K562 (cell line): Measurements from ENCODE around the gene PELI2. TPM values are rescaled to one million over a fixed set of nuclear protein-coding genes. Genes with fewer than 3 reads are reported as not detected.

Experiments
- ATAC-seq: fragments of 200-7000 bp; cut with Tn5 transposase; 3 replicates; pipeline ENCODE4 v1.9.1; 2020; ENCODE audit warnings: moderate library complexity
- BruUV-seq: library from RNA; stranded (reverse); fragments of 400-500 nt; replicated peaks from 2 replicates; lab custom pipeline; 2021; lab: Mats Ljungman, UMichigan
- CTCF ChIA-PET: fragments of 300-600 bp; formaldehyde crosslinking; extraction: SDS; loops from one replicate; lab custom pipeline; 2021; ENCODE audit warnings: low intra/inter-chr PET ratio; lab: Yijun Ruan, JAX
- POLR2A ChIA-PET: fragments of 300-600, 350-650 bp; sonication (Branson Sonifier 250); formaldehyde crosslinking; extraction: SDS; loops from one replicate; lab custom pipeline; 2021; ENCODE audit warnings: antibody characterized with exemption, inconsistent platforms; lab: Yijun Ruan, JAX
- DNase-seq, 4 experiments: peaks; one replicate each; pipeline versions ENCODE4 v3.0.0 to v3.0.0-alpha.2; 2011 to 2018; ENCODE audit warnings: low spot score in 3 of 4, mixed read lengths in 3 of 4; ENCODE audit errors: extremely low read depth in 1 of 4
- FAIRE-seq: peaks from 2 replicates; lab custom pipeline; 2011; peaks lifted over from hg19 to GRCh38; lab: Jason Lieb, UNC
- H2AFZ ChIP-seq: 2 replicates; pipeline ENCODE4 v1.6.0; 2011; ENCODE audit warnings: low read depth, low read length, control low read depth, inconsistent platforms
- H3K27ac ChIP-seq: fragments of 200-600 bp; 3 replicates; pipeline ENCODE4 v1.8.0; 2011; ENCODE audit warnings: low read depth, mild to moderate bottlenecking, control low read depth, inconsistent platforms, low read length, moderate library complexity, mixed read lengths; ENCODE audit errors: extremely low read depth
- H3K27me3 ChIP-seq, 2 experiments: fragments of 300-600 bp in 1 of 2; 2 replicates in 1 of 2; 3 replicates in 1 of 2; pipeline versions ENCODE4 v1.6.0 to v1.8.0; 2011; ENCODE audit warnings: inconsistent platforms in 2 of 2, low read length in 2 of 2, mild to moderate bottlenecking in 1 of 2, mixed read lengths in 1 of 2, moderate library complexity in 1 of 2; ENCODE audit not compliant: control insufficient read depth in 2 of 2, insufficient read depth in 2 of 2
- H3K36me3 ChIP-seq: fragments of 300-600 bp; 3 replicates; pipeline ENCODE4 v1.8.0; 2011; ENCODE audit warnings: mild to moderate bottlenecking, low read length, inconsistent platforms; ENCODE audit not compliant: control insufficient read depth, insufficient read depth
- H3K4me1 ChIP-seq, 2 experiments: fragments of 200-600 bp in 1 of 2; replicated peaks in 1 of 2; 2 replicates in 1 of 2; 3 replicates in 1 of 2; pipeline versions ENCODE4 v1.5.1 to v1.8.0; 2011; ENCODE audit warnings: inconsistent platforms in 2 of 2, low read length in 2 of 2, mild to moderate bottlenecking in 1 of 2, mixed read lengths in 1 of 2, moderate library complexity in 1 of 2; ENCODE audit not compliant: control insufficient read depth in 2 of 2, insufficient read depth in 2 of 2
- H3K4me2 ChIP-seq: 2 replicates; pipeline ENCODE4 v1.6.1; 2011; ENCODE audit warnings: low read length, control low read depth, inconsistent platforms, mixed read lengths; ENCODE audit not compliant: insufficient read depth
- H3K4me3 ChIP-seq: fragments of 200-600 bp; sonication (generic), shearing (Covaris generic); 2 replicates; pipeline ENCODE4 v1.5.1; 2016; ENCODE audit warnings: control low read depth, inconsistent platforms
- H3K79me2 ChIP-seq: fragments of 200-600 bp; 3 replicates; pipeline ENCODE4 v1.8.0; 2011; ENCODE audit warnings: low read length, inconsistent platforms; ENCODE audit not compliant: control insufficient read depth, insufficient read depth
- H3K9ac ChIP-seq, 2 experiments: 2 replicates each; pipeline versions ENCODE4 v1.6.0 to v1.6.1; 2011; ENCODE audit warnings: low read depth in 2 of 2, low read length in 2 of 2, control low read depth in 1 of 2, inconsistent platforms in 1 of 2, mild to moderate bottlenecking in 1 of 2, mixed read lengths in 1 of 2; ENCODE audit not compliant: insufficient read depth in 1 of 2
- H3K9me1 ChIP-seq: one replicate; pipeline ENCODE4 v1.6.0; 2011; ENCODE audit warnings: inconsistent platforms, mild to moderate bottlenecking, low read length, moderate library complexity; ENCODE audit not compliant: control insufficient read depth, insufficient read depth
- H3K9me3 ChIP-seq: replicated peaks from 2 replicates; pipeline ENCODE4 v1.5.1; 2011; ENCODE audit warnings: low read depth, low read length, inconsistent platforms; ENCODE audit not compliant: control insufficient read depth, insufficient read depth
- H4K20me1 ChIP-seq: replicated peaks from 2 replicates; pipeline ENCODE4 v1.6.1; 2011; ENCODE audit warnings: low read length, inconsistent platforms, mixed read lengths; ENCODE audit not compliant: control insufficient read depth, insufficient read depth
- GABPA ChIP-seq: fragments of 200-800 bp; sonication (Bioruptor generic); conservative IDR thresholded peaks from 2 replicates; pipeline ENCODE4 v1.6.1; 2016; ENCODE audit warnings: low read depth, missing genetic modification characterization, missing compliant biosample characterization
- MTA3 ChIP-seq: fragments of 450-650 bp; formaldehyde crosslinking; IDR thresholded peaks from 2 replicates; pipeline ENCODE4 v1.6.1; 2017; ENCODE audit warnings: mild to moderate bottlenecking, borderline replicate concordance
- NRF1 ChIP-seq, 2 experiments: fragments of 450-650 bp; IDR thresholded peaks in 1 of 2; conservative IDR thresholded peaks in 1 of 2; 2 replicates each; pipeline ENCODE4 v1.6.1; 2014; ENCODE audit warnings: mild to moderate bottlenecking in 2 of 2
- SMARCE1 ChIP-seq: fragments of 450-650 bp; IDR thresholded peaks from 2 replicates; pipeline ENCODE4 v1.7.1; 2016; ENCODE audit warnings: mild to moderate bottlenecking
- ZNF561 ChIP-seq: fragments of 450-650 bp; formaldehyde crosslinking; conservative IDR thresholded peaks from 2 replicates; pipeline ENCODE4 v1.4.0; 2020; ENCODE audit warnings: mild to moderate bottlenecking, moderate library complexity
- WGBS: fragments of 100-300 bp; shearing (Covaris generic); methylation state at CpG from one replicate; pipeline ENCODE4 v1.1.6; 2016; ENCODE audit warnings: low coverage, mixed read lengths; ENCODE audit not compliant: insufficient coverage; ENCODE audit errors: missing lambda C conversion rate; 5-methylcytosine and 5-hydroxymethylcytosine counted together
- in situ Hi-C: fragments of 300-500 bp; cut with MboI; formaldehyde crosslinking; loops from 4 replicates; pipeline ENCODE4 v1.15.0; 2018; ENCODE audit warnings: inconsistent platforms, mixed read lengths
- intact Hi-C: fragments of 100-400 bp; cut with micrococcal nuclease; formaldehyde crosslinking; loops from 2 replicates; pipeline ENCODE4 v1.14.2; 2022
- polyA plus RNA-seq, 8 experiments: library from polyadenylated mRNA; depleted of rRNA in 4 of 8; stranded (reverse) in 5 of 8; unstranded in 3 of 8; fragments of >200 nt; fragmentation: Nextera tagmentation in 2 of 8; fragmentation: Illumina TruSeq in 1 of 8; extraction: Ambion mirVana in 2 of 8; extraction: Trizol in 1 of 8; gene quantifications; 2 replicates each; pipeline versions ENCODE4 v1.2.1 to v1.2.3, GENCODE V29; 2011 to 2014; ENCODE audit warnings: inconsistent platforms in 1 of 8, missing spikeins in 1 of 8
- total RNA-seq, 7 experiments: library from RNA; depleted of rRNA in 6 of 7; stranded (reverse); fragments of >200 nt in 6 of 7; fragmentation: Illumina TruSeq in 2 of 7; extraction: Trizol in 2 of 7; gene quantifications; 2 replicates each; pipeline versions ENCODE4 v1.2.1 to v1.2.3, GENCODE V29; 2011 to 2021; ENCODE audit warnings: low replicate concordance in 1 of 7
- TF ChIP-seq, protein P1 (sequence below): fragments of 450-650 bp; IDR thresholded peaks from 2 replicates; pipeline ENCODE4 v1.6.1; 2016; ENCODE audit warnings: mild to moderate bottlenecking
- TF ChIP-seq, protein P2 (sequence below): fragments of 250-450 bp; sonication (Bioruptor Pico); IDR thresholded peaks from 2 replicates; pipeline ENCODE4 v1.9.0; 2021; ENCODE audit warnings: mild to moderate bottlenecking, inconsistent platforms
- TF ChIP-seq, protein P3 (sequence below): sonication (generic); formaldehyde crosslinking; IDR thresholded peaks from 2 replicates; pipeline ENCODE4 v1.9.0; 2022; ENCODE audit warnings: mild to moderate bottlenecking, missing genetic modification reagents

Gene PELI2
- total and polyA plus RNA-seq, 9 of the 15 experiments (the other 6 are each of a cell fraction or from before 2014, with no cell fraction given) = 0.20 to 1.5 (median 0.44) TPM

DNA sequence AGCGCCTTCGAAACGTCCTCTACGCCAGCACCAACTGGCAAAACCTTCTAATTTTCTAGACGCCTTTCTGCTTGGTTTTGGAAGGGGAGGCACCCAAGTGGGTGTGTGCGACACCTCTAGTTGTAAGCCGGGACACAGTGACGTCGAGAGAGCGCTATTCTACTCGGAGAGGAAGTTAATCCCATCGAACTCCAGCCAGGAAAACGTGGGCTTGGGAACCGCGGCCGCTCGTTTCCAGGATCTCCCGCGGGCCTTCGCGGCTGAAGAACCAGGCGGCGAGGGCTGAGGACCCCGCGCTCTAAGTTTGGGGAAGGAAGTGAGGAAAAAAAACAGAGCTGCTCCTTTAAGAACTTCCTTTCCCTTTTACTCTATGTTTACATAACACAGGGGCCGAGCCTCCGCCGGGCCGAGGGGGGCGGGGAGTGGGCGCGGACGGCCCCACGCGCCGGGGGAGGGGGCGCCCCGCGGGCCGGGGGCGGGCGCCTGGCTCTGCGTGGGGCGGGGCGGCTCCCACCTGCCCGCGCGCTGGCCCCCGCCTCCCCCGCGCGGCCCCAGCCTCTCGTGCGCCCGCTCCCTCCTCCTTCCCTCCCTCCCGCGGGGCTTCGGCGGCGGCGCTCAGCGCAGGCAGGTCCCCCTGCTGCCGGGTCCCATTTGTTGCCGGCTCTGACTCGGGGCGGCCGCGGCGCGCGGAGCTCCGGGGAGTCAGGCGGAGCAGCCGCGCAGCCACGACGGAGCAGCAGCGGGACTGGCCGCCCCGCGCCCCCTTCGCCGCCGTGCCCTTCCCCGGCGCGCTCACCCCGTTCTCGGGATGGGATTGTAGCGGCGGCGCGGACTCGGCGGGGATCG, at the start of gene PELI2 (continued):
- TF ChIP-seq ZNF561 = no peak
- TF ChIP-seq GABPA = peak; percentile 52
- TF ChIP-seq NRF1 (conservative IDR thresholded peaks at IDR 0.05 in 1 of 2, IDR thresholded peaks at IDR 0.05 in 1 of 2) = peak in 1 of 2 experiments; percentile 16; a peak in 2 of 4 replicates

DNA sequence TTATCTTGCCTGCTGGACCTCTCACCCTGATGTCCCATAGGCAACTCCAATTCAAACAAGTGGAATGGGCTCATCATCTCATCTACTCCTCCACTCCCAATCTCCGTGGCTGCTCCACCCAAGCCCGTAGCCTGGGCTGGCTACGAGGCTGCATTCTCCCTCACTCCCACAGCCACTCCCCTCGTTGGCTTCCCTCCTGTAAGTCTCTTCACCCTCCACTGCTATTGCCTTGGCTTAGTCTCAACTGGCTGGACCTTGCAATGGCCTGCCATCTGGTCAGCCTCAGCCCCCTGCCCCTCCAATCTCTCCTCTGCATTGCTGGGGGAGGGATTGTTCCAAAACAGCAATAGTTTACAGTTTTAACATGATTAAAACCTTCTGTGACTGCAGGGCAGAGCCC, 44.4 kb upstream of the PELI2 start:
- POLR2A ChIA-PET = no interaction called here
- CTCF ChIA-PET = no interaction called here

More for the DNA sequence above, 44.4 kb upstream of the PELI2 start:
- no peak for FAIRE-seq
- no peaks in the 10 kb centered on the region for H3K9me3 ChIP-seq
- TF ChIP-seq, protein P1, sequence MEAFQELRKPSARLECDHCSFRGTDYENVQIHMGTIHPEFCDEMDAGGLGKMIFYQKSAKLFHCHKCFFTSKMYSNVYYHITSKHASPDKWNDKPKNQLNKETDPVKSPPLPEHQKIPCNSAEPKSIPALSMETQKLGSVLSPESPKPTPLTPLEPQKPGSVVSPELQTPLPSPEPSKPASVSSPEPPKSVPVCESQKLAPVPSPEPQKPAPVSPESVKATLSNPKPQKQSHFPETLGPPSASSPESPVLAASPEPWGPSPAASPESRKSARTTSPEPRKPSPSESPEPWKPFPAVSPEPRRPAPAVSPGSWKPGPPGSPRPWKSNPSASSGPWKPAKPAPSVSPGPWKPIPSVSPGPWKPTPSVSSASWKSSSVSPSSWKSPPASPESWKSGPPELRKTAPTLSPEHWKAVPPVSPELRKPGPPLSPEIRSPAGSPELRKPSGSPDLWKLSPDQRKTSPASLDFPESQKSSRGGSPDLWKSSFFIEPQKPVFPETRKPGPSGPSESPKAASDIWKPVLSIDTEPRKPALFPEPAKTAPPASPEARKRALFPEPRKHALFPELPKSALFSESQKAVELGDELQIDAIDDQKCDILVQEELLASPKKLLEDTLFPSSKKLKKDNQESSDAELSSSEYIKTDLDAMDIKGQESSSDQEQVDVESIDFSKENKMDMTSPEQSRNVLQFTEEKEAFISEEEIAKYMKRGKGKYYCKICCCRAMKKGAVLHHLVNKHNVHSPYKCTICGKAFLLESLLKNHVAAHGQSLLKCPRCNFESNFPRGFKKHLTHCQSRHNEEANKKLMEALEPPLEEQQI = no peak
- no peak for TF ChIP-seq SMARCE1
- TF ChIP-seq, protein P2, sequence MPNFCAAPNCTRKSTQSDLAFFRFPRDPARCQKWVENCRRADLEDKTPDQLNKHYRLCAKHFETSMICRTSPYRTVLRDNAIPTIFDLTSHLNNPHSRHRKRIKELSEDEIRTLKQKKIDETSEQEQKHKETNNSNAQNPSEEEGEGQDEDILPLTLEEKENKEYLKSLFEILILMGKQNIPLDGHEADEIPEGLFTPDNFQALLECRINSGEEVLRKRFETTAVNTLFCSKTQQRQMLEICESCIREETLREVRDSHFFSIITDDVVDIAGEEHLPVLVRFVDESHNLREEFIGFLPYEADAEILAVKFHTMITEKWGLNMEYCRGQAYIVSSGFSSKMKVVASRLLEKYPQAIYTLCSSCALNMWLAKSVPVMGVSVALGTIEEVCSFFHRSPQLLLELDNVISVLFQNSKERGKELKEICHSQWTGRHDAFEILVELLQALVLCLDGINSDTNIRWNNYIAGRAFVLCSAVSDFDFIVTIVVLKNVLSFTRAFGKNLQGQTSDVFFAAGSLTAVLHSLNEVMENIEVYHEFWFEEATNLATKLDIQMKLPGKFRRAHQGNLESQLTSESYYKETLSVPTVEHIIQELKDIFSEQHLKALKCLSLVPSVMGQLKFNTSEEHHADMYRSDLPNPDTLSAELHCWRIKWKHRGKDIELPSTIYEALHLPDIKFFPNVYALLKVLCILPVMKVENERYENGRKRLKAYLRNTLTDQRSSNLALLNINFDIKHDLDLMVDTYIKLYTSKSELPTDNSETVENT (CRISPR knock-in tag) = no peak
- TF ChIP-seq, protein P3, sequence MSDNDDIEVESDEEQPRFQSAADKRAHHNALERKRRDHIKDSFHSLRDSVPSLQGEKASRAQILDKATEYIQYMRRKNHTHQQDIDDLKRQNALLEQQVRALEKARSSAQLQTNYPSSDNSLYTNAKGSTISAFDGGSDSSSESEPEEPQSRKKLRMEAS = no peak
- TF ChIP-seq MTA3 = no peak
- TF ChIP-seq, all 486 proteins: peak for 0
- Histone ChIP-seq H4K20me1 (no peaks in the 10 kb centered on the region), H3K4me3 (no peak overlapping the region), H3K4me2 (no peak overlapping the region), H3K36me3 (no peaks in the 10 kb centered on the region), H3K27me3 (no peaks in the 10 kb centered on the region; a peak in 2 of 5 replicates), H3K4me1 (no peaks in the 10 kb centered on the region), H3K9ac (no peak overlapping the region), H3K79me2 (no peaks in the 10 kb centered on the region), H2AFZ (no peak overlapping the region), H3K27ac (no peak overlapping the region), H3K9me1 (no peaks in the 10 kb centered on the region)
- intact Hi-C loops (no loop called here), in situ Hi-C loops (no loop called here)
- BruUV-seq = no TSS peak
- DNase-seq (no peak), ATAC-seq (no peak)
- WGBS = 0% methylated on average over 2 of the region's 4 CpGs
